ENCODE results near the gene NUMA1. TPM values are rescaled to one million over a fixed set of nuclear protein-coding genes. Genes with fewer than 3 reads are reported as not detected.

Gene NUMA1
- 289 TPM for total RNA-seq

- Histone ChIP-seq H3K9me3 (no peaks in the 10 kb centered on the region), H3K4me3 (peak within 1 kb of the TSS; percentile 82 to 90), H3K27me3 (no peaks in the 10 kb centered on the region), H3K27ac (peak within 1 kb of the TSS; percentile 89 to 91), H3K36me3 (no peaks in the 10 kb centered on the region), H3K4me1 (peaks cover 5 to 14% of the 10 kb centered on the region in 2 donors)
- no peak for TF ChIP-seq CTCF (IDR thresholded peaks at IDR 0.05)
- peak; percentile 100 for DNase-seq (ENCODE audit: low spot score in 2 of 2)
- intact Hi-C loops (cut with DNase I), result loop anchor here (1.0 kb wide), 4 partner anchors 10 to 40 kb away; partner anchors contain the start of genes ANAPC15 and LAMTOR1
These were observed at the start of gene NUMA1, which contains the start of gene LRRC51 for GRCh38 chr11:72080326-72081183. Gene NUMA1, minus strand, starts transcription at chr11:72080542. Its CDS starts 44,599 bp downstream, at chr11:72035943. Gene LRRC51, plus strand, starts transcription at chr11:72080850. Its CDS starts 8,234 bp downstream, at chr11:72089084.

GRCh38 chr11:72129381-72129780 is 49.0 kb upstream of the NUMA1 start:
- Histone ChIP-seq H3K9me3 (no peaks in the 10 kb centered on the region), H3K27me3 (no peaks in the 10 kb centered on the region), H3K27ac (no peak overlapping the region), H3K4me3 (no peak overlapping the region), H3K4me1 (no peaks in the 10 kb centered on the region), H3K36me3 (no peaks in the 10 kb centered on the region)
- no peak for DNase-seq (ENCODE audit: low spot score in 2 of 2)
- intact Hi-C loops (cut with DNase I), result no loop called here
- TF ChIP-seq CTCF (IDR thresholded peaks at IDR 0.05), result no peak

- no peaks in the 10 kb centered on the region for H3K27me3 ChIP-seq
- no peaks in the 10 kb centered on the region for H3K4me1 ChIP-seq
- no peaks in the 10 kb centered on the region for H3K36me3 ChIP-seq
- TF ChIP-seq CTCF (IDR thresholded peaks at IDR 0.05), result no peak
- no peak for DNase-seq (ENCODE audit: low spot score in 2 of 2)
- intact Hi-C loops (cut with DNase I), result no loop called here
- H3K9me3 ChIP-seq, result no peaks in the 10 kb centered on the region
- H3K27ac ChIP-seq, result no peak overlapping the region
- no peak overlapping the region for H3K4me3 ChIP-seq
These were observed 47.6 kb upstream of the NUMA1 start for GRCh38 chr11:72127923-72128322.

- intact Hi-C loops (cut with DNase I), result no loop called here
- DNase-seq (ENCODE audit: low spot score in 2 of 2), result no peak
- H3K36me3 ChIP-seq, result no peaks in the 10 kb centered on the region
- H3K9me3 ChIP-seq, result no peaks in the 10 kb centered on the region
- H3K4me3 ChIP-seq, result no peak overlapping the region
- no peak overlapping the region for H3K27ac ChIP-seq
- H3K27me3 ChIP-seq, result no peaks in the 10 kb centered on the region
- no peak for TF ChIP-seq CTCF (IDR thresholded peaks at IDR 0.05)
- H3K4me1 ChIP-seq, result no peaks in the 10 kb centered on the region
These were observed 45.6 kb upstream of the NUMA1 start for GRCh38 chr11:72125956-72126355.

GRCh38 chr11:72124046-72124445 is 43.7 kb upstream of the NUMA1 start:
- H3K36me3 ChIP-seq, result no peaks in the 10 kb centered on the region
- no peak overlapping the region for H3K4me3 ChIP-seq
- no peaks in the 10 kb centered on the region for H3K27me3 ChIP-seq
- intact Hi-C loops (cut with DNase I), result no loop called here
- no peak for TF ChIP-seq CTCF (IDR thresholded peaks at IDR 0.05)
- H3K9me3 ChIP-seq, result no peaks in the 10 kb centered on the region
- H3K27ac ChIP-seq, result no peak overlapping the region
- H3K4me1 ChIP-seq, result no peaks in the 10 kb centered on the region
- peak in 1 of 2 donors; percentile 39 for DNase-seq (ENCODE audit: low spot score in 2 of 2)

Measured in ascending aorta (tissue), 2 donors.